Fibroblast of lung (primary cell): ENCODE results near the gene ARHGAP6. TPM values are rescaled to one million over a fixed set of nuclear protein-coding genes. Genes with fewer than 3 reads are reported as not detected.

Experiments
- DNase-seq, 2 donors: peaks; one replicate each; pipeline versions ENCODE4 v3.0.0 to v3.0.0-alpha.2; 2010; ENCODE audit warnings: low read depth in 2 of 2
- H2AFZ ChIP-seq: 2 replicates; pipeline ENCODE4 v1.5.1; 2012; ENCODE audit warnings: low read length, control low read depth, inconsistent platforms
- H3K27ac ChIP-seq: 2 replicates; pipeline ENCODE4 v1.5.1; 2011; ENCODE audit warnings: low read length, control low read depth; ENCODE audit not compliant: insufficient read depth
- H3K27me3 ChIP-seq: 2 replicates; pipeline ENCODE4 v1.5.1; 2011; ENCODE audit warnings: mild to moderate bottlenecking, low read length; ENCODE audit not compliant: control insufficient read depth, insufficient read depth
- H3K36me3 ChIP-seq: 2 replicates; pipeline ENCODE4 v1.5.1; 2011; ENCODE audit warnings: low read length; ENCODE audit not compliant: control insufficient read depth, insufficient read depth
- H3K4me1 ChIP-seq: 2 replicates; pipeline ENCODE4 v1.5.1; 2011; ENCODE audit warnings: low read length; ENCODE audit not compliant: control insufficient read depth, insufficient read depth; ENCODE audit errors: extremely low read depth
- H3K4me2 ChIP-seq: 2 replicates; pipeline ENCODE4 v1.5.1; 2011; ENCODE audit warnings: low read length, control low read depth; ENCODE audit not compliant: insufficient read depth; ENCODE audit errors: extremely low read depth
- H3K4me3 ChIP-seq, 4 experiments: fragments of 200-600 bp in 1 of 4; sonication (generic) in 1 of 4; replicated peaks in 1 of 4; 2 replicates each; pipeline ENCODE4 v1.5.1; 2011 to 2016; ENCODE audit warnings: low read length in 4 of 4, low read depth in 3 of 4, mild to moderate bottlenecking in 3 of 4, control low read depth in 2 of 4, inconsistent platforms in 1 of 4, mixed read lengths in 1 of 4; ENCODE audit not compliant: insufficient read depth in 1 of 4; ENCODE audit errors: control extremely low read depth in 1 of 4
- H3K79me2 ChIP-seq: 2 replicates; pipeline ENCODE4 v1.5.1; 2012; ENCODE audit warnings: mild to moderate bottlenecking, low read length, inconsistent platforms; ENCODE audit not compliant: control insufficient read depth, insufficient read depth
- H3K9ac ChIP-seq: 2 replicates; pipeline ENCODE4 v1.5.1; 2011; ENCODE audit warnings: mild to moderate bottlenecking, low read length, control low read depth; ENCODE audit not compliant: insufficient read depth
- H3K9me3 ChIP-seq: 2 replicates; pipeline ENCODE4 v1.5.1; 2012; ENCODE audit warnings: low read depth, low read length; ENCODE audit not compliant: control insufficient read depth, insufficient read depth
- H4K20me1 ChIP-seq: 2 replicates; pipeline ENCODE4 v1.5.1; 2011; ENCODE audit warnings: low read length; ENCODE audit not compliant: control insufficient read depth, insufficient read depth; ENCODE audit errors: extremely low read depth
- EZH2 ChIP-seq: IDR thresholded peaks from 2 replicates; pipeline ENCODE4 v1.5.1; 2012; ENCODE audit warnings: low read length, control low read depth, mild to moderate bottlenecking; ENCODE audit errors: missing control alignments
- polyA plus RNA-seq, 2 donors: library from polyadenylated mRNA; depleted of rRNA in 1 of 2; stranded (reverse) in 1 of 2; unstranded in 1 of 2; fragments of >200 nt; gene quantifications; 2 replicates each; pipeline ENCODE4 v1.2.1, GENCODE V29; 2011 to 2012; ENCODE audit warnings: missing spikeins in 1 of 2
- total RNA-seq: library from RNA; depleted of rRNA; stranded (reverse); fragments of >200 nt; gene quantifications from 2 replicates; pipeline ENCODE4 v1.2.1, GENCODE V29; 2014
- TF ChIP-seq, protein P1 (sequence below), 2 donors: IDR thresholded peaks in 1 of 2; conservative IDR thresholded peaks in 1 of 2; 1 replicate in 1 of 2; 2 replicates in 1 of 2; pipeline ENCODE4 v1.5.1; 2011 to 2012; ENCODE audit warnings: low read length in 2 of 2, control low read depth in 1 of 2, inconsistent platforms in 1 of 2, low read depth in 1 of 2, mild to moderate bottlenecking in 1 of 2

The ARHGAP6 gene
- total and polyA plus RNA-seq, 2 donors (not counting 1 experiment from before 2014, with no cell fraction given): 5.9 to 11.7 TPM

DNA sequence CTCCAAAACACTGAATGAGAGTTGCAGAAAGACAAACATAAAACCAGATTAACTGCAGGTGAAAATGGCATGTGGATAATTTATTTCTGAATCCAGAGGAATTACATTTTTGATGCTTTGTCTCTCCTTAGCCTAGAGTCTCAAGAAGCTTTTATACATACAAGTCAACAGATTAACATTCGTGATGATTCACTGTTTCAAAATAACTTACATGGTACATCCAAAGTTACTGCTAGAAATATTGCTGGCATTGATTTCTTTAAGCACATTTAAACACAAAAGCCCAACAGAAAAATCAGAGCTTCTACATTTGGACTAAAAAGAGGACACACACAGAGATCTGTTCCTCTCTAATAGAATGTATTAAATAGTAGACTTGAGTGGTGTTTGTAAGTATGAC is 266.9 kb downstream of the ARHGAP6 start:
- DNase-seq: peak in 1 of 2 donors; percentile 47
- no peaks in the 10 kb centered on the region for H3K36me3 ChIP-seq
- H3K27me3 ChIP-seq: no peaks in the 10 kb centered on the region
- no peak overlapping the region for H2AFZ ChIP-seq
- H4K20me1 ChIP-seq: no peaks in the 10 kb centered on the region
- no peak overlapping the region for H3K27ac ChIP-seq
- no peak overlapping the region for H3K4me3 ChIP-seq
- no peak for TF ChIP-seq EZH2
- TF ChIP-seq, protein P1, sequence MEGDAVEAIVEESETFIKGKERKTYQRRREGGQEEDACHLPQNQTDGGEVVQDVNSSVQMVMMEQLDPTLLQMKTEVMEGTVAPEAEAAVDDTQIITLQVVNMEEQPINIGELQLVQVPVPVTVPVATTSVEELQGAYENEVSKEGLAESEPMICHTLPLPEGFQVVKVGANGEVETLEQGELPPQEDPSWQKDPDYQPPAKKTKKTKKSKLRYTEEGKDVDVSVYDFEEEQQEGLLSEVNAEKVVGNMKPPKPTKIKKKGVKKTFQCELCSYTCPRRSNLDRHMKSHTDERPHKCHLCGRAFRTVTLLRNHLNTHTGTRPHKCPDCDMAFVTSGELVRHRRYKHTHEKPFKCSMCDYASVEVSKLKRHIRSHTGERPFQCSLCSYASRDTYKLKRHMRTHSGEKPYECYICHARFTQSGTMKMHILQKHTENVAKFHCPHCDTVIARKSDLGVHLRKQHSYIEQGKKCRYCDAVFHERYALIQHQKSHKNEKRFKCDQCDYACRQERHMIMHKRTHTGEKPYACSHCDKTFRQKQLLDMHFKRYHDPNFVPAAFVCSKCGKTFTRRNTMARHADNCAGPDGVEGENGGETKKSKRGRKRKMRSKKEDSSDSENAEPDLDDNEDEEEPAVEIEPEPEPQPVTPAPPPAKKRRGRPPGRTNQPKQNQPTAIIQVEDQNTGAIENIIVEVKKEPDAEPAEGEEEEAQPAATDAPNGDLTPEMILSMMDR (conservative IDR thresholded peaks at IDR 0.05 in 1 of 2, IDR thresholded peaks at IDR 0.05 in 1 of 2; ENCODE audit: low read depth in 1 of 2, low read length in 2 of 2): no peak
- no peaks in the 10 kb centered on the region for H3K79me2 ChIP-seq
- no peaks in the 10 kb centered on the region for H3K9me3 ChIP-seq
- no peak overlapping the region for H3K9ac ChIP-seq
- H3K4me1 ChIP-seq: no peaks in the 10 kb centered on the region
- no peak overlapping the region for H3K4me2 ChIP-seq

- no peaks in the 10 kb centered on the region for H3K9me3 ChIP-seq
- no peaks in the 10 kb centered on the region for H3K79me2 ChIP-seq
- H4K20me1 ChIP-seq: no peaks in the 10 kb centered on the region
- no peak overlapping the region for H3K9ac ChIP-seq
- no peaks in the 10 kb centered on the region for H3K36me3 ChIP-seq
- H3K27ac ChIP-seq: no peak overlapping the region
- no peaks in the 10 kb centered on the region for H3K27me3 ChIP-seq
- H3K4me2 ChIP-seq: no peak overlapping the region
- TF ChIP-seq EZH2: no peak
- TF ChIP-seq, protein P1 (conservative IDR thresholded peaks at IDR 0.05 in 1 of 2, IDR thresholded peaks at IDR 0.05 in 1 of 2; ENCODE audit: low read depth in 1 of 2, low read length in 2 of 2): no peak
- H3K4me1 ChIP-seq: no peaks in the 10 kb centered on the region
- no peak overlapping the region for H2AFZ ChIP-seq
- no peak overlapping the region for H3K4me3 ChIP-seq
- no peak for DNase-seq
Observed at GRCh38 chrX:11398139-11398538, 267.6 kb downstream of the ARHGAP6 start.

DNA sequence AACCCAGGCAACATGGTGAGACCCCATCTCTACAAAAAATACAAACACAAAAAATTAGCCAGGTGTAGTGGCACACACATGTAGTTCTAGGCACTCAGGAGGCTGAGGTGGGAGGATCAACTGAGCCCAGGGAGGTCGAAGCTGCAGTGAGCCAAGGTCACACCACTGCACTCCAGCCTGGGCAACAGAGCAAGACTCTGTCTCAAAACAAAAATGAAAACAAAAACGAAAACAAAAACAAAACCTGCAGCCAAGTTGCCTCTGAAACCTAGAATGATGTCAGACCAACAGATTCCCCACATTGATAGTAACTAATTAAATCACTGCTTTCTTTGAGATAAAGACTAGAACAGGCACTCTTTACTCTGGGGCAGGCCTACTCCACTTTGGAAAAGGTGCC is 268.0 kb downstream of the ARHGAP6 start:
- Histone ChIP-seq H4K20me1 (no peaks in the 10 kb centered on the region), H2AFZ (no peak overlapping the region), H3K4me1 (no peaks in the 10 kb centered on the region), H3K9me3 (no peaks in the 10 kb centered on the region), H3K79me2 (no peaks in the 10 kb centered on the region), H3K4me3 (no peak overlapping the region), H3K36me3 (no peaks in the 10 kb centered on the region), H3K9ac (no peak overlapping the region), H3K27ac (no peak overlapping the region), H3K4me2 (no peak overlapping the region), H3K27me3 (no peaks in the 10 kb centered on the region)
- DNase-seq: no peak
- TF ChIP-seq EZH2: no peak
- TF ChIP-seq, protein P1 (conservative IDR thresholded peaks at IDR 0.05 in 1 of 2, IDR thresholded peaks at IDR 0.05 in 1 of 2; ENCODE audit: low read depth in 1 of 2, low read length in 2 of 2): no peak
